Activated CD4-positive, CD25-positive, alpha-beta regulatory T cell treated with anti-CD3 and anti-CD28 coated beads, Interleukin-2, amount 50 U/mL, for 16 hours (primary cell): ENCODE measurements around the gene TMSB15C.

Experiments
- DNase-seq: peaks from one replicate; pipeline ENCODE4 v3.0.0-alpha.2; 2020; ENCODE audit warnings: low read depth, low spot score

The TMSB15C gene

DNA sequence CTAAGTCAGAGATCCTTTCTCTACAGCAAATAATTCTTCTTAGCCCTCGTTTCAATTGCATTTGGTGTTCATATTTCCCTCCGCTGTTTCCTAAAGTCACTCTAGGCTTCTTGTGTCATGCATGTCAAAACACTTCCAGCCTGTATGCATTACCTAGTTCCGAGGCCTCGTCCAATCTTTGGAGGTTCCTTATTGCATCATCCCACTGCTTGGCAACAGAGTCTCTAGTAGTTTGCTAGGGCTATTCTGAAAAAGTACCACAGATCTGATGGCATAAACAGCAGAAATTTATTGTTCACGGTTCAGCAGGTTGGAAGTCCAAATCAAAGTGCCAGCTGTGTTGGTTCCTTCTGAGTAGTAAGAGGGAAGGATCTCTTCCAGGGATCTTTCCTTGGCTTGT is 30.4 kb downstream of the TMSB15C start:
- no peak for DNase-seq

DNA sequence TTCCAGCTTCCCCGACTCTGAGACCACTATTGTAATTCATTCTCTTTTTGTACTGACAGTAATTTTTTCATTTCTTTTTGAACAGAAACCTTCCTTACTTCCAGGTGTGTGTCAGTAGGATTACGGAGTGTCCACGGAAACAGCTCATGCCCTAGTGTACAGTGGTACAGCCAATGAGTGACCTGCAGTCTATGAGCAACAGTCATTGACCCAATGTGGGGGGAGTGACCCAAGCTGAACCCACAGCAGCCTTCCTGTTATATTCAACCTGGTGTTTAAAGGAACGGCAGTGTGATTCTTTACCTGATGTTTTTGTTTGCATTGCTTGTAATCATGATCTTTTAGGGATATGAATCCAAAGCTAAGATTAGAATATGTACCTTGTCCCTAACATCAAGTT is 35.0 kb downstream of the TMSB15C start:
- no peak for DNase-seq

DNA sequence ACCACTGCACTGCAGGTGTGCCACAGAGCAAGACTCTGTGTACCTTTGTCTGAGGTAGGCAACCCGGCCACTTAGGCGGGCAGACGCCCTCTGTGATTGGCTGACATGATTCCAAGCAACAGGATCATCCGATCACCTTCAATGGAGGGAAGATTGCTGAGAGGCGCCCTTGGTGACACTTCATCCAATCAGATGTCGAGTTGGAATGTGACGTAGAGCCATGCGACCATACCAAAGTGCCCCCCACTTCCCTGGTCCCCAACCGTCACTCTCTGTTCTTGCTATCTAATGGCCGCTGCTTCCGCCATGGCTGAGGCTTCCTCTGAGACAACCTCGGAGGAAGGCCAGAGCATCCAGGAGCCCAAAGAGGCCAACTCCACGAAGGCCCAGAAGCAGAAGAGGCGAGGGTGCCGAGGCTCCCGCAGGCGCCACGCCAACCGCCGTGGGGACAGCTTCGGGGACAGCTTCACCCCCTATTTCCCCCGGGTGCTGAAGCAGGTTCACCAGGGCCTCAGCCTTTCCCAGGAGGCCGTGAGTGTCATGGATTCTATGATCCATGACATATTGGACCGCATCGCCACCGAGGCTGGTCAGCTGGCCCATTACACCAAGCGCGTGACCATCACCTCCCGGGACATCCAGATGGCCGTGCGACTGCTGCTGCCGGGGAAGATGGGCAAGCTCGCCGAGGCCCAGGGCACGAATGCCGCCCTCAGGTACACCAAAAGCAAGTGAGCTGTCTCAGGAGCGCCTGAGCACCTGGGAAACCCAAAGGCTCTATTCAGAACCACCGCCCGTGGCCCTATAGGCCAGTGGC is 36.1 kb downstream of the TMSB15C start, which contains the start of gene H2BW2:
Gene H2BW2, plus strand, starts transcription at position 268 of the 817 bp plus-strand sequence. Its CDS starts 39 bp downstream, at position 307.
- no peak for DNase-seq
